Adrenal gland (tissue), 5 donors: Measurements from ENCODE around the gene ABCA4.

Source experiments
- CTCF ChIP-seq, 6 experiments: fragments of 450-650 bp in 4 of 6; fragments of 200-600 bp in 2 of 6; sonication (generic) in 1 of 6; IDR thresholded peaks; 1 replicate in 5 of 6; 2 replicates in 1 of 6; pipeline versions ENCODE4 v1.5.1 to v1.8.0; 2016 to 2021; ENCODE audit warnings: antibody characterized with exemption in 6 of 6, mild to moderate bottlenecking in 2 of 6, moderate library complexity in 1 of 6
- POLR2A ChIP-seq, 2 donors: fragments of 450-650 bp; IDR thresholded peaks; one replicate each; pipeline ENCODE4 v1.6.1; 2017; ENCODE audit warnings: antibody characterized with exemption in 2 of 2, mild to moderate bottlenecking in 2 of 2, moderate library complexity in 1 of 2
- donor health status: DM: no; HTN: no; CAD: no.

- no peak for TF ChIP-seq POLR2A (IDR thresholded peaks at IDR 0.05)
- peak; percentile 57 to 80 (median 76) for TF ChIP-seq CTCF (IDR thresholded peaks at IDR 0.05)
These were observed 75.4 kb downstream of the ABCA4 start for GRCh38 chr1:94045465-94046056.
